Forelimb muscle (tissue), 1 donor: ENCODE results near the gene FUBP1. TPM values are rescaled to one million over a fixed set of nuclear protein-coding genes. Genes with fewer than 3 reads are reported as not detected.
"Not testable (repeated sequence)": the region's sequence is repeated elsewhere in the genome, so short reads cannot be mapped to it uniquely, and the experiment has no call there.

Source experiments
- DNase-seq: peaks from one replicate; pipeline ENCODE4 v3.0.0-alpha.2; 2013; ENCODE audit warnings: low read depth
- polyA plus RNA-seq: library from polyadenylated mRNA; unstranded; fragments of 120-200 nt; gene quantifications from one replicate; pipeline ENCODE4 v1.2.1, GENCODE V29; 2013; ENCODE audit not compliant: insufficient read length

FUBP1 gene
- polyA plus RNA-seq, 1 donor = 174 TPM

DNA sequence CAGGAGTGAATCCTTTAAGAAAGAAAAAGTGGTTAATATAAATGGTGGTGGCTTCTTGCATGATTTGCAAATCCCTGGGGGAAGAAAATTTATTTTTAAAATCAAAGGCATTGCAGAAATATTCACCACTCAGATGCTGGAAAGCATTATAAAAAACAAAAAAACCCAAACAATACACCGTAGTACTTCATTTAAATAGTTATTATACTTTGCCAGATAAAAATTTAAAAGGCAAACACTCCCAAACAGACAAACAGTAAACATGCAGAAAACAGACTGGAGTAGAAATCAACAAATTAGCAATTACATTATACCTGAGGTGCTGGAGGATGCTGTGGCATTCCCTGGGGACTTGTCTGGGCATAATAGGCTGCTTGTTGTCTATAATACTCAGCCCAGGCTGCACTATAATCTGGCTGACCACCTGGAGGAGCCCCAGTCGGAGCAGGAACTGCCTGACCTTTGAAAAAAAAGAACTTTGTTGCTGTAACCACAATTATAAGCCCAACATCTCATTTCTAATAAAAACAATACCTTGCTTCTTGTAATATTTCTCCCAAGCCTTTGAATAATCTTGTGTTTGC is 29.9 kb downstream of the FUBP1 start:
- no peak for DNase-seq

DNA sequence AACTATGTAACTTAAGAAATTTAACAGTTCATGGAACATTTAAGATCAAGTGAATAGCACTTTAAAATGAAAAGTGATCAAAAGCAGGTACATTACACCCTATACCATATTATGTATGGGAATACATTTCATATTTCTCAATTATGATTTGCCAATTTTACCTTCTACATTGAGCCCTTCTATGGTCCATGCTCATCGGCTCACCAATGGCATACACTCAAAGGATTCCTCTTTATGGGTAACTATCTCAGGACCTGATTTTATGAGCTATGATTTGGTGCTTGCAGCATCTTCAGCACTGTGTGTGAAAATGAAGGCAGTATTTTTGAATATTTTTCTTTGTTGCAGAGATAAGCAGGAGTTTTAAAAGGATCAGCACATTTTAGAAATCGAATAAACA is 33.5 kb downstream of the FUBP1 start:
- no peak for DNase-seq

DNA sequence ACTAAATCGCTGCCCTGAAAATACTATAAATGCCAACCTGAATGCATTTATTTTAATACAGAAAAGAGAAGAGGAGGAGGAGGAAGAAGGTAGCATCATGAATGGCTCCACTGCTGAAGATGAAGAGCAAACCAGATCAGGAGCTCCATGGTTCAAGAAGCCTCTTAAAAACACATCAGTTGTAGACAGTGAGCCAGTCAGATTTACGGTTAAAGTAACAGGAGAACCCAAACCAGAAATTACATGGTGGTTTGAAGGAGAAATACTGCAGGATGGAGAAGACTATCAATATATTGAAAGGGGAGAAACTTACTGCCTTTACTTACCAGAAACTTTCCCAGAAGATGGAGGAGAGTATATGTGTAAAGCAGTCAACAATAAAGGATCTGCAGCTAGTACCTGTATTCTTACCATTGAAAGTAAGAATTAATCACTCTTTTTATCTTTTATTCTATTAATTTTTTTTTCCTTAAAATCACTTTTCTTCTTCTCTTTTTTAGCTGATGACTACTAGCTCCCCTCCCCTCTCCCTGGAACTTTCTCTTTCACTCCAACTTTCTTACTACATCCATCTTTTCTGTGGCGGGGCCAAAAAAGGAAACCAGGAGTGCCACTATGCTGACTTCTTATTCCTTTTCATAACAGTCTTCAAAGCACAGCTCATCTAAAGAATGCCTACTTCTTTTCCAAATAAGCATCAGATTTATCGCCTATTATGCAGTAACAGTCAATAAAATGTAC is 36.3 kb downstream of the FUBP1 start:
- no peak for DNase-seq

- DNase-seq = no peak
Observed at GRCh38 chr1:77940921-77941570, 37.8 kb downstream of the FUBP1 start.

DNA sequence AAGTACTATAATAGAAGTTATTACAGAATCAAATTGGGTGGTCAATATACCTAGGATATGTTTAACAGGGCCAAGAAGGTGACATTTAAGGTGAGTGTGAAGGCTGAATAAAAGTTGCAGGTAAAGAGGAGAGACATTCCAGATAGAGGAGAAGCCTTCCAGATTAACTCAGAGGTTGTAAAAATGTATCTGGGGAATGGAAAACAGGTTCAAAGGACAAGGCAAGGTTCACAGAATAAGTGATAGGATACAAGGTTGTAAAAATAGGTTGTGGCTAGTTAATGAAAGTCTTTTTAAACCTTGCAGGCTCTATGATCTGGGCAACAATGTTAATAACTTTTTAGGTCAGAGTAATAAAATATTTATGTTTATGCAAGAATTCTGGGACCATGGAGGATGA is 40.2 kb downstream of the FUBP1 start:
- no peak for DNase-seq

- DNase-seq = no peak
Observed at GRCh38 chr1:77929806-77930205, 49.1 kb downstream of the FUBP1 start.

GRCh38 chr1:77927414-77927813 is 51.5 kb downstream of the FUBP1 start:
- no peak for DNase-seq

DNA sequence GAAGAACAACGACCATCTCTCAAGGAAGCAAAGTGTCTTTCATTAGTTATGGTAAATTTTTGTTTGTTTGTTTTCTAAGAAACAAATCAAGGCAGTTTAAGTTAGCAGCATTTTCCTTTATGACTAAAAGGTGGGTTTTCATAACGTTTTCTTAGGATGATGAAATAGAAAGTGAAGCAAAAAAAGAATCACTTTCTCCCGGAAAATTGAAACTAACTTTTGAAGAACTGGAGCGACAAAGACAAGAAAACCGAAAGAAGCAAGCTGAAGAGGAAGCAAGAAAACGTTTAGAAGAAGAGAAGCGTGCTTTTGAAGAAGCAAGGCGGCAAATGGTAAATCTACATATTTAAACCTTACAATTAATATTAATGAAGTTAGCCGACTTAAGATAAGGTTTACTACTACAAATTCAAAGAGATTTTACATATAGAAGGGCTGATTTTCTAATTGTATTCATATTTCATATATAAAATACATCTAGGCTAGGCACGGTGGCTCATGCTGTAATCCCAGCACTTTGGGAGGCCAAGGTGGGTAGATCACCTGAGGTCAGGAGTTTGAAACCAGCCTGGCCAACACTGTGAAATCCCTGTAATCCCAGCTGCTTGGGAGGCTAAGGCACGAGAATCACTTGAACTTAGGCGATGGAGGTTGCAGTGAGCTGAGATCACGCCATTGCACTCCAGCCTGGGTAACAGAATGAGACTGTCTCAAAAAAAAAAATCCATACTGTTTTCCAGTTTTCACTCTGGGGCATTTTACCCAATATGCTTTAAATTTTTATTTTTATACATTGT is 52.1 kb downstream of the FUBP1 start:
- no peak for DNase-seq

DNA sequence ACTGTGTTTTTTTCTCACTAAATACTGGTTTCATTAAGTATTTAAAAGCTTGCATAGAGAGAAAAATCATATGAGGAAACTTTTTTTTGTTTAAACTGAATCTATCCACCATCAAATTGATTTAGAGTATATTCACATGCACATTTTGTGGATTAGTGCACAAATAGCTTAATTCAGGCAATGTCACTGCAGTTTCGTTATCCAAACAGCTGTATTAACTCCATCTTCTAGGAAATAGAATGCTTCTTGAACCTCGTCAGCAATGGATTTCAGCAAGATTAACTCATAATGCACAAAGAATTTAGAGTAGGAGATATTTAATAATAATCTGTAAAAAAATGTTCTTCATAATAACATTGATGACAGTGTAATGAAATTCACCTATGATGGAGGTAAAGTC is 52.9 kb downstream of the FUBP1 start:
- DNase-seq = no peak

DNA sequence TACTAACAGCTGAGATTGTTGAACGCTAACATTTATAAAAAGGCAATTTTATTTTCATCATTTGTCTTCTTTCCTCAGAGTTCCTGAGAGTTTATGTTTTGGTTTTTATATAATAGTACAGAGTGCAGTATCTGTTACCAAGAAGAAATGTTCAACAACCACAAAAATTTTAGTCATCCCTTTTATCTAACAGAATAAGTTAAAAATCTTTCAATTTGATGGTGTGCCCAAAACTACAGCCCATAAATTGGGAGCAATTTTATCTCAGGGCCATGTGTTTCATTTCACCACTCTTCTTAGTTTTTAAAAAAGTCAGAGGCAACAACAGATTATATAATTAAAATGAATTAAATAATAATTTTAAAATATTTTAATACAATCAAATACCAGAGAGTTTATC is 53.4 kb downstream of the FUBP1 start:
- DNase-seq = no peak

GRCh38 chr1:77918918-77919317 is 60.0 kb downstream of the FUBP1 start:
- not testable (repeated sequence) for DNase-seq

DNA sequence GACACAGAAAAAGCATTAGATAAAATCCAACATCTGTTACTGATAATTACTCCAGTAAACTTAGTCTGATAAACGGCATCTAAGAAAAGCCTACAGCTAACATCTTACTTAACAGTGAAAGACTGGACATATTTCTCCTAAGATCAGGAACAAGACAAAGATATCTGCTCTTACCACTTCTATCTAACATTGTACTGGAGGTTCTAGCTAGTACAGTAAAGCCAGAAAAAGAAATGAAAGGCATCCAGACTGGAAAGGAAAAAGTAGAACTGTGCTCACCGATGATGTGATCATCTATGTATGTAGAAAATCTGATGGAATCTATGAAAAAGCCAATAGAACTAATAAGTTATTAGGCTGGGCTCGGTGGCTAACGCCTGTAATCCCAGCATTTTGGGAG is 68.8 kb downstream of the FUBP1 start:
- DNase-seq = no peak

DNA sequence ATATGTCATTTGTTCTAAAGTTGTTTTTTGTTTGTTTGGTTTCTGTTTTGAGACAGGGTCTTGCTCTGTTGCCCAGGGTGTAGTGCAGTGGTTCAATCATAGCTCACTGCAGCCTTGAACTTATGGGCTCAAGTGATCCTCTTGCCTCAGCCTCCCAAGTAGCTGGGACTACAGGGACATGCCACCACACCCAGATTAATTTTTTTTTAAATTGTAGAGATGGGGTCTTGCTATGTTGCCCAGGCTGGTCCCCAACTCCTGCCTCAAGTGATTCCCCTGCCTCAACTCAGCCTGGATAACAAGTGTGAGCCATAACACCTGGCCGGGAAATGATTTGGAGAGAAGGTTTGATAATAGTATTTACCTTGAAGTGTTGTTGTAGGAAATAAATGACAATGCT is 72.2 kb downstream of the FUBP1 start:
- no peak for DNase-seq

DNA sequence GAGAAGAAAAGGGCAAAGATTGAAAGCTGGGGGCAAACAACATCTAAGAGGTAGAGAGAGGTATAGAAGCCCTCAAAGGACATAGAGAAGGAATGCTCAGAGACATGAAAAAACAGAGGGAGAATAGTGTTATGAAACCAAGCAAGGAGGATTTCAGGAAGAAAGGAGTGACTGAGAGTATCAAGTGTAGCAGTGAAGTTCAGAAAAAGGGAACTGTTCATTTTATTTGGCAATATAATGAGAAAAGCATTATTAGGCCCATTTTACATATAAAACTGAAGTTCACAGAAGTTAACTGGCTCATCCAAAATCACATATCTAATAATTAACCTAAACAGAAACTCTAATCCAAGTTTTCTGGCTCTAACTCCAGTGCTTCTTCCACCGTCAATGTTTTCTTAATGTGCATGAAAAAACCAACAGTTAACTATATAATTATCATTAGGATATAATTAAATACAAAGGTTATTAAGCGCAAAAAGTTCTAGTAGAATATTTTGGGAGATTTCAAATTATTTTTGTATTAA is 72.8 kb downstream of the FUBP1 start:
- no peak for DNase-seq

DNA sequence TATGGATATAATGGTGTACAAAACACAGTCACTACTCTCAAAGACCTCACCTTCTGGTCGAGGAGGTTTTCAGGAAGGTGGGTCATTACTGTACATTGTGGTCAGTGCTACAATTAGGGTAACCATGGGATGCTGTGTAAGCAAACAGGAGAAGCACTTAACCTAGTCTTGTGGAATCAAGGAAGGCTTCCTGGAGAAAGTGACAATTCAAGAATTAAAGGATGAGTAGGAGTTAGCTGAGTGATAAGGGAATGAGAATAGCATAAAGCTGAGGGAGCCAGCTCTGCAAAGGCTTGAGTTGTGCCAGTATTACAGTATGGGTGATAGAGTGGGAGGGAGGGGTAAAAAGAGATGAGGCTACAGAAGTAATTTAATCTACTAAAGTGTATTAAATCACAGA is 73.3 kb downstream of the FUBP1 start:
- DNase-seq = no peak

DNA sequence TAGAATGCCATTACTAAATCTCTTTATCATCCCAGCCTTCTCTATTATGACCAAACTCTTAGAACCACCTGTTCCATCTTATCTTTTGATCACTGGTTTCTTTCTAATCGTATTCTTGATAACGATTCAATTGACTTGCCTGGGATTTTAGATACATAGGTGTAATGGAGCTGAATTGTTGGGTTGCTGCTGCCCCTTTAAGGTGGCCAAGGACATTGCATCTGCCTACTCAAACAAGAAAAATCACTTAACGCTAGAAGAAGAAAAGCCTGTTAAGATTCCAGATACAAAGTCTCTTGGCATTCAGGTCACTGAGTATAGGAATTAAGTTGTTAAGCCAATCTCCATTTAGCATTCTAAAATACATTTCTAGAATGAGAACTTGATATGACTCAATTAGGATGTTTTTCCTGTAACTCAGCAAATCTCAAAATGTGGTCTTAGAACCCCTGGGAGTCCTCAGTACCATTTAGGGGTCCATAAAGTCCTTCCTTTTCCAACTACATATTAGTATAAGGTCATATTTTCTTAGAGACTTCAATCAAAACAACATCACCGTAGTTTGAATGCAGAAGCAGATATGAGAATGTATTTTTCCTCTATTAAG is 78.1 kb downstream of the FUBP1 start:
- no peak for DNase-seq

GRCh38 chr1:77899647-77900320 is 79.1 kb downstream of the FUBP1 start:
- no peak for DNase-seq
